Measurements from ENCODE around the gene GBF1. TPM values are rescaled to one million over a fixed set of nuclear protein-coding genes. Genes with fewer than 3 reads are reported as not detected.
"Not testable (repeated sequence)": the region's sequence is repeated elsewhere in the genome, so short reads cannot be mapped to it uniquely, and the experiment has no call there.

The GBF1 gene
- total RNA-seq, 1 donor from 2014 or later = 8.7 TPM

DNA sequence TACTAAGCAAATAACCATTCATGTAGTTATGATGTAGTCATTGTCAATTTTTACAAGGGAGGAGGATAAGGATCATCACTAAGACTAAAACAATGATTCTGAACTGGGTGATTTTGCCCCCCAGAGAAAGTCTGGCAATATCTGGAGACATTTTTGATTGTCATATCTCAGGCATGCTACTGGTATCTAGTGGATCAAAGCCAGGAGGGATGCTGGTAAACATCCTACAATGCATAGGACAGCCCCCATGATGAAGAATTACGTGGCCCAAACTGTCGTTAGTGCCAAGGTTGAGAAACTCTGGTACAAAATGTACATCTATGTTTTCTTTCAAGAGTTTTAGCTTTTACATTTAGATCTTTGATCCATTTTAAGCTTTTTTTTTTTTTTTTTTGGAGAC is 57.3 kb downstream of the GBF1 start:
- H3K27me3 ChIP-seq (ENCODE audit: control insufficient read depth, insufficient read depth, low read length) = no peaks in the 10 kb centered on the region
- no peak overlapping the region for H3K4me3 ChIP-seq (ENCODE audit: low read depth, low read length)
- DNase-seq (ENCODE audit: low read depth) (no peak), FAIRE-seq (no peak)
- no peaks in the 10 kb centered on the region for H3K36me3 ChIP-seq (ENCODE audit: control insufficient read depth, insufficient read depth, low read length)
- TF ChIP-seq, protein P1, sequence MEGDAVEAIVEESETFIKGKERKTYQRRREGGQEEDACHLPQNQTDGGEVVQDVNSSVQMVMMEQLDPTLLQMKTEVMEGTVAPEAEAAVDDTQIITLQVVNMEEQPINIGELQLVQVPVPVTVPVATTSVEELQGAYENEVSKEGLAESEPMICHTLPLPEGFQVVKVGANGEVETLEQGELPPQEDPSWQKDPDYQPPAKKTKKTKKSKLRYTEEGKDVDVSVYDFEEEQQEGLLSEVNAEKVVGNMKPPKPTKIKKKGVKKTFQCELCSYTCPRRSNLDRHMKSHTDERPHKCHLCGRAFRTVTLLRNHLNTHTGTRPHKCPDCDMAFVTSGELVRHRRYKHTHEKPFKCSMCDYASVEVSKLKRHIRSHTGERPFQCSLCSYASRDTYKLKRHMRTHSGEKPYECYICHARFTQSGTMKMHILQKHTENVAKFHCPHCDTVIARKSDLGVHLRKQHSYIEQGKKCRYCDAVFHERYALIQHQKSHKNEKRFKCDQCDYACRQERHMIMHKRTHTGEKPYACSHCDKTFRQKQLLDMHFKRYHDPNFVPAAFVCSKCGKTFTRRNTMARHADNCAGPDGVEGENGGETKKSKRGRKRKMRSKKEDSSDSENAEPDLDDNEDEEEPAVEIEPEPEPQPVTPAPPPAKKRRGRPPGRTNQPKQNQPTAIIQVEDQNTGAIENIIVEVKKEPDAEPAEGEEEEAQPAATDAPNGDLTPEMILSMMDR (IDR thresholded peaks at IDR 0.05; ENCODE audit: insufficient read depth, low read length, severe bottlenecking) = no peak

DNA sequence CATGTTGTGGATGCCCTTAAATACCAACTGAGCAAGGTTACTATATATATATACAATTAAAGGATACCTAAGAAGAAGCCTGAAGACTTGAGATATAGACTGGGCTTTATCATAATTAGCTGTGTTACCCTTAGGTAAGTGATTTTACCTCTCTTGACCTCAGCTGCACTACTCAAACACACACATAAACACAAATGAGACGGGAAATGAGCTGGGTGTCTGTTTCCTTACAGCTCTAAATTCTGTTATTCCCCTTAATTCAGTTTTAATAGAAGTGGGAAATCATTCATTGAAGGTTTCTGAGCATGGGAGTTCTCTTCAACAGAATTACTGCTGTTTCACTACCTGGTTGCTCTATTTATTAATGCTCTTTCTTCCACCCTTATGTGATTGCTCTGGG is 60.7 kb downstream of the GBF1 start:
- FAIRE-seq = no peak
- Histone ChIP-seq H3K4me3 (ENCODE audit: low read depth, low read length) (no peak overlapping the region), H3K36me3 (ENCODE audit: control insufficient read depth, insufficient read depth, low read length) (no peaks in the 10 kb centered on the region), H3K27me3 (ENCODE audit: control insufficient read depth, insufficient read depth, low read length) (no peaks in the 10 kb centered on the region)
- TF ChIP-seq, protein P1 (IDR thresholded peaks at IDR 0.05; ENCODE audit: insufficient read depth, low read length, severe bottlenecking) = no peak
- DNase-seq (ENCODE audit: low read depth) = no peak

DNA sequence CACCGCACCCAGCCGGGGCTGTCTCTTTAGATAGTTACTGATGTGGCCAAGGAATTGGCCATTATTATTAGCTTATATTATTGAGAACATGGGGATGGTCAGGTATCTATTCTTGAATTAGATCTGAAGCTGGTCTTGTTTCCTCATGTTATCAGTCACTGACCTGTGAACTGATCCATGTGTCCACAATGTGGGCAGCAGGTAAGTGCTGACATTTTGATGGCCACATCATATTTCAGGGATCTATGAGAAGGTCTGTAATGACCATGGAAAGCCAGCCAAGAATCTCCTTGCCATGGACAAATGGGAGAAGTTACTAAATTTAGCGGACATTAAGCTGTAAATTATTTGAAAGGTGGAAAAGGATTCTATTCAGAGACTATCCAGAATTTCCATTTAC is 61.4 kb downstream of the GBF1 start:
- FAIRE-seq (no peak), DNase-seq (ENCODE audit: low read depth) (no peak)
- no peak overlapping the region for H3K4me3 ChIP-seq (ENCODE audit: low read depth, low read length)
- TF ChIP-seq, protein P1 (IDR thresholded peaks at IDR 0.05; ENCODE audit: insufficient read depth, low read length, severe bottlenecking) = no peak
- H3K27me3 ChIP-seq (ENCODE audit: control insufficient read depth, insufficient read depth, low read length) = no peaks in the 10 kb centered on the region
- no peaks in the 10 kb centered on the region for H3K36me3 ChIP-seq (ENCODE audit: control insufficient read depth, insufficient read depth, low read length)

DNA sequence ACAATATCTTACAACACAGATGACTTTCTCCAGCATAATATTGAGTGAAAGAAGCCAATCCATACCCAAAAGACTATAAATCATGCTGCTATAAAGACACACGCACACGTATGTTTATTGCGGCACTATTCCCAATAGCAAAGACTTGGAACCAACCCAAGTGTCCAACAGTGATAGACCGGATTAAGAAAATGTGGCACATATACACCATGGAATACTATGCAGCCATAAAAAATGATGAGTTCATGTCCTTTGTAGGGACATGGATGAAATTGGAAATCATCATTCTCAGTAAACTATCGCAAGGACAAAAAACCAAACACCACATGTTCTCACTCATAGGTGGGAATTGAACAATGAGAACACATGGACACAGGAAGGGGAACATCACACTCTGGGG is 63.0 kb downstream of the GBF1 start:
- H3K4me3 ChIP-seq (ENCODE audit: low read depth, low read length); FAIRE-seq; H3K36me3 ChIP-seq (ENCODE audit: control insufficient read depth, insufficient read depth, low read length); DNase-seq (ENCODE audit: low read depth); H3K27me3 ChIP-seq (ENCODE audit: control insufficient read depth, insufficient read depth, low read length): not testable (repeated sequence)

DNA sequence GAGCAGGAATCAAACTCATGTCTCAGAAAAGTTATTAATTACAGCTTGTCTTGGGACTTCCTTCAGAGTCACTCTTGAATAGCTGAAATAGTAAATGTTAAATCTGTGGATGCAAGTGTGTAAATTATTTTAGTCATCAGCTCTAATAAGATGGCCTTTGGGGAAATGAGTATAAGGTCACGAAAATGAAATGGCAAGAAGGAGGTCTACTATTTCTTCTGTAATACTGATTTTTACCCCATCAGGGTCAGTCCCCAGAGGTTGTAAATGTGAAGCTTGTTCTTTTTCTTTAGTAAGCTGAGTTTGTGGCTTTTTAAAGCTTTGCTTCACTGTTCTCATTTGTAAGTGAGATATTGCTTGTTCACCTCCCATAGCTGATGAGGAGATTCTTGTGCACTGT is 63.9 kb downstream of the GBF1 start:
- DNase-seq (ENCODE audit: low read depth) (no peak), FAIRE-seq (no peak)
- no peaks in the 10 kb centered on the region for H3K27me3 ChIP-seq (ENCODE audit: control insufficient read depth, insufficient read depth, low read length)
- no peaks in the 10 kb centered on the region for H3K36me3 ChIP-seq (ENCODE audit: control insufficient read depth, insufficient read depth, low read length)
- H3K4me3 ChIP-seq (ENCODE audit: low read depth, low read length) = no peak overlapping the region
- TF ChIP-seq, protein P1 (IDR thresholded peaks at IDR 0.05; ENCODE audit: insufficient read depth, low read length, severe bottlenecking) = no peak

DNA sequence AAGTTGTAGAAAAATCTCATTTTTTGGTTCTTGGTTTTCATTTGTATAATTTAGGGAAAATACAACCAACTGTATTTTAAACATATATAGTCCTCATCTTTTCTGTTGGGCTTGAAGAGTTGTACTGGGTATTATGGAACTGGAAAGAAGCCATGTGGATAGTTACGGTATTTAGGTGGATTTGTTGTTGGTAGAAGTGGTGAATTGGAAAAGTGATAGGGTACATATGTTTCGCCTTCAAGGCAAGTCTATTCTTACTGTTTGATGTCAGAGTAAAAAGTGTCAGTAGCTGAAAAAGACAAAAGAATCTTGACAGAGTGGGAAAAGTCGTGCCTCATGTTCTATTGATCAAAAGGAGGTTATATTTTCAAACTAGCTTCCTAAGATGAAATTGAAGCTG is 64.6 kb downstream of the GBF1 start:
- no peak overlapping the region for H3K4me3 ChIP-seq (ENCODE audit: low read depth, low read length)
- no peak for FAIRE-seq
- no peak for DNase-seq (ENCODE audit: low read depth)
- TF ChIP-seq, protein P1 (IDR thresholded peaks at IDR 0.05; ENCODE audit: insufficient read depth, low read length, severe bottlenecking) = no peak
- H3K27me3 ChIP-seq (ENCODE audit: control insufficient read depth, insufficient read depth, low read length) = no peaks in the 10 kb centered on the region
- H3K36me3 ChIP-seq (ENCODE audit: control insufficient read depth, insufficient read depth, low read length) = no peaks in the 10 kb centered on the region

Data from bronchial epithelial cell (primary cell).